Right lobe of liver (tissue), 4 donors: Measurements from ENCODE around the gene CCIN.

Source experiments
- CTCF ChIP-seq, 4 donors: fragments of 200-600 bp in 3 of 4; fragments of 450-650 bp in 1 of 4; IDR thresholded peaks; one replicate each; pipeline versions ENCODE4 v1.5.1 to v1.8.0; 2016 to 2022; ENCODE audit warnings: antibody characterized with exemption in 4 of 4, mild to moderate bottlenecking in 2 of 4
- POLR2A ChIP-seq: fragments of 450-650 bp; IDR thresholded peaks from one replicate; pipeline ENCODE4 v1.6.1; 2017; ENCODE audit warnings: antibody characterized with exemption, mild to moderate bottlenecking
- donor health status: DM: no; HTN: no; CAD: no.
- donor health status: DM: no; HTN: no; CAD: no.
- donor health status: DM: no; HTN: yes; CAD: no.

GRCh38 chr9:36174731-36175130 lies 5.5 kb downstream of the CCIN start:
- no peak for TF ChIP-seq CTCF (IDR thresholded peaks at IDR 0.05)
- no peak for TF ChIP-seq POLR2A
